Endodermal cell (in vitro differentiated cells): ENCODE results near the gene POLA2. TPM values are rescaled to one million over a fixed set of nuclear protein-coding genes. Genes with fewer than 3 reads are reported as not detected.
"Not testable (repeated sequence)": the region's sequence is repeated elsewhere in the genome, so short reads cannot be mapped to it uniquely, and the experiment has no call there.

Experiments
- DNase-seq: peaks from one replicate; pipeline ENCODE4 v3.0.0-alpha.2; 2017
- H3K27ac ChIP-seq: 2 replicates; pipeline ENCODE4 v1.5.1; 2013; ENCODE audit warnings: mild to moderate bottlenecking, low read depth, low read length, moderate library complexity
- H3K27me3 ChIP-seq: 2 replicates; pipeline ENCODE4 v1.6.1; 2013; ENCODE audit warnings: mild to moderate bottlenecking, low read length, moderate library complexity; ENCODE audit not compliant: insufficient read depth, control insufficient read depth, poor library complexity, severe bottlenecking
- H3K36me3 ChIP-seq: 2 replicates; pipeline ENCODE4 v1.7.0; 2013; ENCODE audit warnings: mild to moderate bottlenecking, low read length, moderate library complexity; ENCODE audit not compliant: control insufficient read depth, insufficient read depth
- H3K4me1 ChIP-seq: one replicate; pipeline ENCODE4 v1.7.0; 2013; ENCODE audit warnings: low read length; ENCODE audit not compliant: control insufficient read depth, insufficient read depth
- H3K4me3 ChIP-seq: 2 replicates; pipeline ENCODE4 v1.5.1; 2013; ENCODE audit warnings: mild to moderate bottlenecking, low read length, moderate library complexity
- H3K9ac ChIP-seq: 2 replicates; pipeline ENCODE4 v1.6.1; 2013; ENCODE audit warnings: mild to moderate bottlenecking, low read length, moderate library complexity; ENCODE audit not compliant: poor library complexity, severe bottlenecking; ENCODE audit errors: extremely low read depth
- H3K9me3 ChIP-seq: 2 replicates; pipeline ENCODE4 v1.6.1; 2013; ENCODE audit warnings: mild to moderate bottlenecking, low read length, moderate library complexity; ENCODE audit not compliant: control insufficient read depth
- H3K27ac Mint-ChIP-seq: 2 replicates; pipeline ENCODE4 v1.8.0; 2020; ENCODE audit warnings: mixed read lengths
- H3K27me3 Mint-ChIP-seq: 2 replicates; pipeline ENCODE4 v1.8.0; 2021; ENCODE audit warnings: mild to moderate bottlenecking, mixed read lengths; ENCODE audit not compliant: insufficient read depth
- H3K36me3 Mint-ChIP-seq: 2 replicates; pipeline ENCODE4 v1.8.0; 2020; ENCODE audit warnings: low read depth, mixed read lengths
- H3K4me1 Mint-ChIP-seq: 2 replicates; pipeline ENCODE4 v1.8.0; 2020; ENCODE audit warnings: mixed read lengths
- H3K4me3 Mint-ChIP-seq: 2 replicates; pipeline ENCODE4 v1.8.0; 2020; ENCODE audit warnings: mild to moderate bottlenecking, moderate library complexity, mixed read lengths
- H3K9me3 Mint-ChIP-seq: 2 replicates; pipeline ENCODE4 v1.8.0; 2020; ENCODE audit warnings: mild to moderate bottlenecking, mixed read lengths
- WGBS, 2 experiments: methylation state at CpG; one replicate each; pipeline versions ENCODE4 v1.1.5 to v1.1.7; 2013; ENCODE audit warnings: missing lambda C conversion rate in 2 of 2, mixed read lengths in 1 of 2; ENCODE audit not compliant: insufficient coverage in 1 of 2, insufficient read length in 1 of 2; 5-methylcytosine and 5-hydroxymethylcytosine counted together
- total RNA-seq, 2 donors: library from RNA; stranded (reverse); fragmentation: NEBNext Ultra II Directional in 1 of 2; extraction: Animal tissue kit (Norgen Biotek cat#: 25700) in 1 of 2; gene quantifications; 2 replicates in 1 of 2; 3 replicates in 1 of 2; pipeline ENCODE4 v1.2.1, GENCODE V29; 2021
- TF ChIP-seq, protein P1 (sequence below): fragments of 200-600 bp; sonication (generic); conservative IDR thresholded peaks from 2 replicates; pipeline ENCODE4 v1.5.0; 2021; ENCODE audit warnings: antibody characterized with exemption, mild to moderate bottlenecking

POLA2 gene
- total RNA-seq, 2 donors from 2014 or later, result 42.2 to 65.0 TPM

GRCh38 chr11:65329478-65329877 is 67.7 kb downstream of the POLA2 start:
- no peak overlapping the region for H3K27ac Mint-ChIP-seq
- Histone ChIP-seq H3K4me3 (no peak overlapping the region), H3K9me3 (no peaks in the 10 kb centered on the region), H3K36me3 (no peaks in the 10 kb centered on the region), H3K27me3 (no peaks in the 10 kb centered on the region), H3K4me1 (no peaks in the 10 kb centered on the region), H3K9ac (no peak overlapping the region), H3K27ac (no peak overlapping the region)
- H3K27me3 Mint-ChIP-seq, result no peaks in the 10 kb centered on the region
- H3K36me3 Mint-ChIP-seq, result no peaks in the 10 kb centered on the region
- 79 to 80% methylated on average over 2 of the region's 2 CpGs for WGBS, 2 experiments
- TF ChIP-seq, protein P1, sequence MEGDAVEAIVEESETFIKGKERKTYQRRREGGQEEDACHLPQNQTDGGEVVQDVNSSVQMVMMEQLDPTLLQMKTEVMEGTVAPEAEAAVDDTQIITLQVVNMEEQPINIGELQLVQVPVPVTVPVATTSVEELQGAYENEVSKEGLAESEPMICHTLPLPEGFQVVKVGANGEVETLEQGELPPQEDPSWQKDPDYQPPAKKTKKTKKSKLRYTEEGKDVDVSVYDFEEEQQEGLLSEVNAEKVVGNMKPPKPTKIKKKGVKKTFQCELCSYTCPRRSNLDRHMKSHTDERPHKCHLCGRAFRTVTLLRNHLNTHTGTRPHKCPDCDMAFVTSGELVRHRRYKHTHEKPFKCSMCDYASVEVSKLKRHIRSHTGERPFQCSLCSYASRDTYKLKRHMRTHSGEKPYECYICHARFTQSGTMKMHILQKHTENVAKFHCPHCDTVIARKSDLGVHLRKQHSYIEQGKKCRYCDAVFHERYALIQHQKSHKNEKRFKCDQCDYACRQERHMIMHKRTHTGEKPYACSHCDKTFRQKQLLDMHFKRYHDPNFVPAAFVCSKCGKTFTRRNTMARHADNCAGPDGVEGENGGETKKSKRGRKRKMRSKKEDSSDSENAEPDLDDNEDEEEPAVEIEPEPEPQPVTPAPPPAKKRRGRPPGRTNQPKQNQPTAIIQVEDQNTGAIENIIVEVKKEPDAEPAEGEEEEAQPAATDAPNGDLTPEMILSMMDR, result no peak
- DNase-seq, result no peak
- peaks cover 3% of the 10 kb centered on the region for H3K4me1 Mint-ChIP-seq
- H3K4me3 Mint-ChIP-seq, result no peak overlapping the region
- H3K9me3 Mint-ChIP-seq, result no peaks in the 10 kb centered on the region

DNA sequence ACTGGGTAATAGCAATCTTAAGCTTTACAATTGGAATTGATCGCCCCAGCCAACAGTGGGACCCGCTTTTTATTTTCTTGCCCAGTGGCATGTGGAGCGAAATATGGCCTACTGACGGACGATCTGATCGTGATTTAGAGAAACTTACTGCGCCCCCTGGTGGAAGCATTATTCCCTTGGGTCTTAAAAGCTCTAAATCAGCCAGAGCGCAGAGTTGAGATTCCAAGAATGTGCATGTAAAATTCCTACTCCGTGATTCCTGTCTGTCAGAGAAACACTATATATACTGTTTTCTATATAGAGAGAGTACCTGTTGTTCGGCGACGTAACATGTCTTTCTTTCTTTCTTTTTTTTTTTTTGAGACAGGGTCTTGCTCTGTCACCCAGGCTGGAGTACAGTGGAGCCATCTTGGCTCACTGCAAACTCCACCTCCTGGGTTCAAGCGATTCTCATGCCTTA is 68.2 kb downstream of the POLA2 start:
- H3K4me3 Mint-ChIP-seq, result no peak overlapping the region
- Histone ChIP-seq H3K9ac (no peak overlapping the region), H3K27ac (no peak overlapping the region), H3K4me3 (no peak overlapping the region), H3K27me3 (no peaks in the 10 kb centered on the region), H3K4me1 (no peaks in the 10 kb centered on the region), H3K9me3 (no peaks in the 10 kb centered on the region), H3K36me3 (no peaks in the 10 kb centered on the region)
- TF ChIP-seq, protein P1, result peak; percentile 93
- H3K4me1 Mint-ChIP-seq, result peaks cover 8% of the 10 kb centered on the region
- H3K27me3 Mint-ChIP-seq, result no peaks in the 10 kb centered on the region
- no peaks in the 10 kb centered on the region for H3K9me3 Mint-ChIP-seq
- H3K36me3 Mint-ChIP-seq, result no peaks in the 10 kb centered on the region
- 15 to 32% methylated on average over 7 to 13 of the region's 13 CpGs for WGBS, 2 experiments
- peak; percentile 92 for DNase-seq
- H3K27ac Mint-ChIP-seq, result no peak overlapping the region

DNA sequence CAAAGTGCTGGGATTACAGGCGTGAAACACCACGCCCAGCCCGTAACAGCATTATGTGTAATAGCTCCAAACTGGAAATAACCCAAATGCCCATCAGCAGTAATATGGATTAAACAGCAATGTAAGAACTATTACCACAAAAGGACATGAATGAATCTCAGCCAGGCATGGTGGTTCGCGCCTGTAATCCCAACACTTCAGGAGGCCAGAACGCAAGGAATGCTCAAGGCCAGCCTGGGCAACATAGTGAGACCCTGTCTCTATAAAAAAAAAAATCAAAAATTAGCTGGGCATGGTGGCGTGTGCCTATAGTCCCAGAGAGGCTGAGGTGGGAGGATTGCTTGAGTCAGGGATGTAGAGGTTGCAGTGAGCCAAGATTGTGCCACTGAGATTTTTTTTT is 68.8 kb downstream of the POLA2 start:
- Mint-ChIP-seq H3K27me3 (no peaks in the 10 kb centered on the region), H3K9me3 (no peaks in the 10 kb centered on the region), H3K4me3 (no peak overlapping the region), H3K27ac (no peak overlapping the region), H3K36me3 (peaks cover 3% of the 10 kb centered on the region), H3K4me1 (peaks cover 14% of the 10 kb centered on the region)
- H3K27ac ChIP-seq, result no peak overlapping the region
- H3K9ac ChIP-seq, result no peak overlapping the region
- H3K27me3 ChIP-seq, result no peaks in the 10 kb centered on the region
- TF ChIP-seq, protein P1, result no peak
- no peaks in the 10 kb centered on the region for H3K9me3 ChIP-seq
- WGBS, 2 experiments, result 93 to 98% methylated on average over 4 to 7 of the region's 7 CpGs
- no peaks in the 10 kb centered on the region for H3K36me3 ChIP-seq
- no peaks in the 10 kb centered on the region for H3K4me1 ChIP-seq
- DNase-seq, result no peak
- no peak overlapping the region for H3K4me3 ChIP-seq

GRCh38 chr11:65332591-65332990 is 70.8 kb downstream of the POLA2 start:
- not testable (repeated sequence) for H3K9ac ChIP-seq, H3K9me3 ChIP-seq, DNase-seq, H3K36me3 ChIP-seq, H3K27me3 Mint-ChIP-seq, H3K4me3 Mint-ChIP-seq, H3K9me3 Mint-ChIP-seq, H3K27ac ChIP-seq, H3K36me3 Mint-ChIP-seq, H3K27ac Mint-ChIP-seq, H3K4me1 ChIP-seq, H3K27me3 ChIP-seq, H3K4me3 ChIP-seq
- H3K4me1 Mint-ChIP-seq, result peaks cover 15% of the 10 kb centered on the region
- 92 to 95% methylated on average over 6 to 9 of the region's 9 CpGs for WGBS, 2 experiments
